ENCODE data around the gene GSTM4. TPM values are rescaled to one million over a fixed set of nuclear protein-coding genes. Genes with fewer than 3 reads are reported as not detected.

Gene GSTM4
- total and polyA plus RNA-seq, 2 of the 4 experiments (the other 2 are of a cell fraction): 10.4 to 37.8 TPM

GRCh38 chr1:109667452-109668122, 11.7 kb downstream of the GSTM4 start, which contains the start of gene GSTM2:
Gene GSTM2 (plus strand): TSS chr1:109668057. CDS start chr1:109668116, 59 bp downstream.
- Histone ChIP-seq H3K18ac (ENCODE audit: low read depth, low read length) (0 out of 2 replicates have a peak within 1 kb of the TSS, but pooled peaks have one; percentile 40), H3K79me1 (ENCODE audit: low read depth in 1 of 2, low read length in 2 of 2) (peaks cover 5 to 14% of the 10 kb centered on the region in 2 experiments; a peak in 2 of 4 replicates), H3K9me3 (ENCODE audit: control insufficient read depth, insufficient read depth, low read length) (no peaks in the 10 kb centered on the region), H2BK120ac (ENCODE audit: low read depth, low read length) (peak within 1 kb of the TSS; percentile 55), H3K36me3 (ENCODE audit: control insufficient read depth, insufficient read depth, low read length) (peaks cover 7% of the 10 kb centered on the region), H3K9ac (ENCODE audit: low read depth, low read length) (peak within 1 kb of the TSS; percentile 26), H4K20me1 (ENCODE audit: insufficient read depth, low read length) (no peaks in the 10 kb centered on the region), H3K14ac (replicated peaks; ENCODE audit: low read depth, low read length) (peak within 1 kb of the TSS; percentile 90), H3K4ac (ENCODE audit: low read depth, low read length) (peak within 1 kb of the TSS; percentile 93), H3K56ac (ENCODE audit: extremely low read depth, insufficient read depth, low read length) (peak within 1 kb of the TSS; percentile 24), H2BK15ac (ENCODE audit: low read depth, low read length) (peak within 1 kb of the TSS; percentile 66; the same call in 2 of the 3 replicates), H2AK9ac (replicated peaks; ENCODE audit: low read depth, low read length, poor library complexity) (peak within 1 kb of the TSS; percentile 81), H4K8ac (ENCODE audit: low read depth in 2 of 2, low read length in 2 of 2) (peak within 1 kb of the TSS; percentile 74 to 90), H3K4me3 (ENCODE audit: insufficient read depth, low read depth, low read length) (peak within 1 kb of the TSS; percentile 40), H4K91ac (ENCODE audit: insufficient read depth, low read depth, low read length) (peak within 1 kb of the TSS; percentile 19; the same call in 1 of the 2 replicates), H3K9me1 (ENCODE audit: insufficient read depth, low read length) (peaks cover 7% of the 10 kb centered on the region), H2AK5ac (ENCODE audit: low read depth, low read length) (peak within 1 kb of the TSS; percentile 90), H3K4me2 (ENCODE audit: low read depth, low read length) (peak within 1 kb of the TSS; percentile 97), H2AFZ (replicated peaks; ENCODE audit: low read length, poor library complexity) (peak within 1 kb of the TSS; percentile 54), H3K4me1 (ENCODE audit: control insufficient read depth, insufficient read depth, low read length) (peaks cover 6% of the 10 kb centered on the region; the same call in 1 of the 2 replicates), H2BK20ac (ENCODE audit: low read depth, low read length) (peak within 1 kb of the TSS; percentile 54; the same call in 1 of the 2 replicates), H3K27me3 (ENCODE audit: control insufficient read depth, insufficient read depth, low read length) (no peaks in the 10 kb centered on the region), H4K5ac (ENCODE audit: low read depth, low read length) (peak within 1 kb of the TSS; percentile 44; the same call in 1 of the 2 replicates), H3K23ac (ENCODE audit: low read depth, low read length) (peak within 1 kb of the TSS; percentile 98), H3K27ac (ENCODE audit: insufficient read depth, low read length) (no peak within 1 kb of the TSS), H2BK5ac (ENCODE audit: low read depth, low read length, poor library complexity, severe bottlenecking) (peak within 1 kb of the TSS; percentile 2)
- in situ Hi-C loops (cut with MboI; ENCODE audit: low sequenced_read_pairs): no loop called here
- ChIA-PET CTCF (interaction anchor here (0.6 to 0.7 kb wide), 2 partner anchors 11 to 75 kb away, joined by 3 to 4 read pairs; partner anchors contain the start of gene GSTM4), POLR2A (ENCODE audit: unreplicated experiment) (no interaction called here)
- dilution Hi-C loops (cut with HindIII; ENCODE audit: low sequenced_read_pairs, unreplicated experiment): no loop called here
- intact Hi-C loops (cut with micrococcal nuclease): no loop called here
- WGBS, 2 experiments (ENCODE audit: extremely low coverage in 2 of 2, insufficient read length in 1 of 2): 0% methylated on average over 1 of the region's 22 CpGs; no CpG with 5 or more reads in 1 of the 2 experiments
- no TSS peak for BruUV-seq (replicated peaks)
- DNase-seq (peak; percentile 77), ATAC-seq (ENCODE audit: low read depth) (peak; percentile 100)
- peak; percentile 68; the same call in 1 of the 2 replicates for TF ChIP-seq MAZ (IDR thresholded peaks at IDR 0.05; ENCODE audit: borderline replicate concordance, low read depth, low read length)
- peak; percentile 11; the same call in 1 of the 2 replicates for TF ChIP-seq MXI1 (IDR thresholded peaks at IDR 0.05; ENCODE audit: borderline replicate concordance, low read depth, low read length)
- no peak for TF ChIP-seq RFX5 (IDR thresholded peaks at IDR 0.05; ENCODE audit: low read depth, low read length)
- peak; percentile 45; the same call in 1 of the 2 replicates for TF ChIP-seq USF2 (IDR thresholded peaks at IDR 0.05; ENCODE audit: low read depth, low read length)
